Measurements from ENCODE around the gene CHPF.

The CHPF gene

DNA sequence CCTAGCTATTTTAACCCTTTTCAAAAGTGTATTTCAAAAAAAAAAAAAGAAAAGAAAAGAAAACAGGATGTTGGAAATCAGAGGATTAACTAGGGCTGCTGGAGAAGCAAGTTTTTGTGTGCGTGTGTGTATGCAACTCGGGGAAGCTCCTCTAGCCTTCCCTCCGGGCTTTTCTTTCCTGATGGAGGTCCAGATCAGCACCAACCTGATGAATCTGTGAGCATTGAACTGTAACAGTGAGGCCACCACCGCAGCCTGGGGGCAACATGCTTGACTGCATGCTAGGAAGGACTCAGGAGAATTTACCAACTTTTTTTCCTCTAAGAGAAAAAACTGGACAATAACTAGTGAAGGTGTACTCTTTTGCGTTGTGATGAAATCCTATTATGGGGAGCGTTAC is 25.4 kb upstream of the CHPF start:
- no peak for DNase-seq (ENCODE audit: low spot score)

- DNase-seq (ENCODE audit: low spot score): no peak
Observed at GRCh38 chr2:219567791-219568361, 24.3 kb upstream of the CHPF start.

- no peak for DNase-seq (ENCODE audit: low spot score)
Observed at GRCh38 chr2:219567131-219567530, 23.5 kb upstream of the CHPF start.

DNA sequence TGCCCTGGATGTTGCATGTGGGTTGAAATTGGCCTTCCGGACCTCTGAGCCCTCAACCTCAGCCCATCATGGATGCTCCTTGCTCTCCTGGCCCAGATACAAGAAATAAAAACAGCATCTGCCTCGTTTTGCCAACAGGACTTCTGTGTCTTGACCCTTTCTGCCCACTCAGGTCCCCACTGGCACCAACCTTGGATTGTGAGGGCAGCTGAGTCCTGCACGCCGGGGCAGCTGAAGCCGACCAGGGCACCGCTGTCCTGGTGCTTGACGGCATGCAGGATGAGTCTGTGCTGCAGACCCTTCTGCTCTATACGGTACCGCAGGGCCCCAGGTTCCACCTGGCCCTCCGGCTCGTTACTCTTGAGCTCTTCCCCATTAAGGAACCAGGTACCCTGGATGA is 23.0 kb upstream of the CHPF start:
- no peak for DNase-seq (ENCODE audit: low spot score)

- peak; percentile 34 for DNase-seq (ENCODE audit: low spot score)
Observed at GRCh38 chr2:219565130-219566080, 21.8 kb upstream of the CHPF start.

DNA sequence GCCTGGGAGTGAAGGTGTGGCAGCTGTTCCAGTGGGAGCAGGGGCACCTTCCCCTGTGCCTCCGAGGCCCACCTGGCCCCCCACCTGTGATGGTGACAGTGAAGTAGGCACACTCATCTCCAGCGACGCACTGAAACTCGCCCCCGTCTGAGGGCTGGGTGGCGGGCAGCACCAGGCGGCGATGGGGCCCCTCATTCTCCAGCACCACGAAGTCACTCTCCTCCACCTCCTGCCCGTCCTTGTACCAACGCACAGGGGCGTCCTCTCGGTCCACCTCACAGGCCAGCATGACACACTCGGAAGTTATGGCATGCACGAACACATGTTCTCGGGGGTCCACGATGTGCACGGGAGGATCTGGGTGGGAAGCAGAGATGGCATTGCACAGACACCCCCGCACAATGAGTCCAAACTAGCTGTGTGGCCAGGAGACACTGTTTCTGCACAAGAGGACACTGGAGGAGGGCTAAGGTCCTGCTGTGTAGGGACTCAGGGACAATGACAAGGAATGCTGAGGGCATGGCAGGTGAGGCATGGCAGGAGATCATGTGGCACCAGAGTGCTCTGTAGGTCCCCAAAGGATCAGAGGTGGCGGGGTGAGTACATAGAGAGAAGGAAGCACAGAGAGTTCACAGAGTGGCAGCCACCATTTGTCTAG is 19.8 kb upstream of the CHPF start:
- DNase-seq (ENCODE audit: low spot score): no peak

GRCh38 chr2:219562049-219563020 is 18.7 kb upstream of the CHPF start:
- no peak for DNase-seq (ENCODE audit: low spot score)

- DNase-seq (ENCODE audit: low spot score): no peak
Observed at GRCh38 chr2:219561179-219562048, 17.8 kb upstream of the CHPF start.

- no peak for DNase-seq (ENCODE audit: low spot score)
Observed at GRCh38 chr2:219560893-219561178, 17.2 kb upstream of the CHPF start.

- peak; percentile 74 for DNase-seq (ENCODE audit: low spot score)
Observed at GRCh38 chr2:219560037-219560892, 16.7 kb upstream of the CHPF start.

DNA sequence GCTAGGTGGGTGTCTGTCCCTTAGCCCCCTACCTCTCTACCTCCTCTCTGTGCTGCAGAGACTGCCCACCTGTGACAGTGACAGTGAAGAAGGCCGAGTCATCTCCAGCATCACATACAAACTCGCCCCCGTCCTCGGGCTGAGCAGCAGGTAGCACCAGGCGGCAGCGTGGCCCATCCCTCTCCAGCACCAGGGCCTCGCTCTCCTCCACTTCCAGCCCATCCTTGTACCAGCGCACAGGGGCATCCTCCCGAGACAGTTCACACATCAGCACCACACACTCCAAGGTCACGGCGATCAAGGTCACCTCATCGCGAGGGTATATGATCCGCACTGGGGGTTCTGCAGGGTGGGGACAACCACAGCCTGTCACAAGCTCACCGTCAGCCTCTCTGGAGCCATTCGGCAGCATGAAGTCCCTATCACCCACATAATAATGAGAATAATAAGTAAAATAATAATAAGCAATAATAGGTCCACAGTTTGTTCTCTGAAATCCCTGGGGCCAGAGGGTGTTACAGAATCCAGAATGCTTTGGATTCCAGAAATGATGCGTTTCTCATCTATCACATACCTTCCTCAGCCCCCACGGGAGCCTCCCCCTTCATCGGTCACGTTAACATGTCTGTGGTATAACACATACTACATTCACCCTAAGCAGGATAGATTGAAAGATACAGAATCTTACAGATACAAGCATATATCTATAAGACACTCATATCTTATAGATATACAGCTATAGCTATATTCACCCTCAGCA is 15.7 kb upstream of the CHPF start:
- no peak for DNase-seq (ENCODE audit: low spot score)

GRCh38 chr2:219557791-219558785 is 14.5 kb upstream of the CHPF start:
- DNase-seq (ENCODE audit: low spot score): no peak

- no peak for DNase-seq (ENCODE audit: low spot score)
Observed at GRCh38 chr2:219557320-219557719, 13.7 kb upstream of the CHPF start.

DNA sequence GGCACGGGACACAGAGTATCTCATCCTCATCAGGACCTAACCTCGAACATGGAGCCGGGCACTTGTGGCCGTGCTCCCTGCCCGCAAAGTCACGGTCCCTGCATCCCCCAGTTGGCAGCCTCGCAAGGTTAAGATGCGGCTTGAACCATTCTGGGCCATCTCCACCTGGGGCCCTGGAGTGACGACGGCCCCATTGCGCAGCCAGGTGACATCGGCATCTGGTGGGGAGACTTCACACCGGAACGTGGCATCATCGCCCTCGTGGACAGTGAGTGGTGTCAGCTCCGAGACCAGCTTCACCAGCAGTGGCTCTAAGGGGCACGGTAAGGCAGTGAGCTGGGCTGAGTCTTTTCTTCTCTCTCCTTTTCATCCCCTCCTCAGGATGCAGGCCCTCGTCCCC is 12.8 kb upstream of the CHPF start:
- DNase-seq (ENCODE audit: low spot score): no peak

GRCh38 chr2:219555956-219556355 is 12.3 kb upstream of the CHPF start:
- no peak for DNase-seq (ENCODE audit: low spot score)

DNA sequence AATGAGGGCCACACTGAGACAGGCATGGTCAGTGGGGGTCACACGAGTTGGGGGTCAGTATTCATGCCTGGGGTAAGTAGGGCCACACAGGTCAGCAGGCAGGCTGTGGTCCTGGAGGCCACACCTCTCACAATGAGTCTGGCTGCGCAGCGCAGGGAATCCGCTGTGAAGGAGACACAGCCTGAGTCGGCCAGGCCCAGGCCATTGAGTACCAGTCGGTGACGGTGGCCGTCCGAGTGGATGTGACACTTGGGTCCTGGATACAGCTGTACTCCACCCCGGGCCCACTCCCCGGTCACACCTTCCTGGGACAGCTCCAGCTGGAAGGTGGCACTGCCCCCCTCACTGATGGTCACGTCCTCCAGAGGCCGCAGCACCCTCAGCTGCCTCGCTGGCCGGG is 10.7 kb upstream of the CHPF start:
- no peak for DNase-seq (ENCODE audit: low spot score)

GRCh38 chr2:219553463-219553963 is 9.9 kb upstream of the CHPF start:
- no peak for DNase-seq (ENCODE audit: low spot score)

DNA sequence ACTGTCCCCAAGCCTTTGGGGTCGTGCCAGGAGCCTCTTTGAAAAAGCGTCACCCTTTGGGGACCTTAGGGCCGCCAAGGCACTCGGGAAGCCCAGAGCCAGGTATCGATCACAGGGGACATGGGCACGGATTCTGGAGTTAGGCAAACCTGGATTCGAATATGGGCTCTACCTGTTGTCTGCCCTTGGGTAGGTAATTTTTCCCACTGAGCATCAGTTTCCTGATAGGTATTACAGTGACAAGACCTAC is 9.5 kb upstream of the CHPF start:
- no peak for DNase-seq (ENCODE audit: low spot score)

All from iPS-NIHi11 (cell line).